Left lung (tissue), 10 donors: ENCODE measurements around the gene UFSP2. TPM values are rescaled to one million over a fixed set of nuclear protein-coding genes. Genes with fewer than 3 reads are reported as not detected.

Experiments used
- ATAC-seq: fragments of 200-7000 bp; cut with Tn5 transposase; one replicate; pipeline ENCODE4 v1.9.1; 2020; ENCODE audit warnings: moderate library complexity
- DNase-seq, 4 donors: peaks; one replicate each; pipeline ENCODE4 v3.0.0-alpha.2; 2013 to 2020
- H3K27ac ChIP-seq, 2 donors: fragments of 200-600 bp; sonication (generic) in 1 of 2; one replicate each; pipeline versions ENCODE4 v1.5.0 to v1.8.0; 2020 to 2021
- H3K27me3 ChIP-seq, 2 donors: fragments of 200-600 bp; sonication (generic) in 1 of 2; one replicate each; pipeline versions ENCODE4 v1.5.0 to v1.8.0; 2020 to 2021
- H3K36me3 ChIP-seq, 2 donors: fragments of 200-600 bp; sonication (generic) in 1 of 2; one replicate each; pipeline versions ENCODE4 v1.5.0 to v1.8.0; 2020 to 2021
- H3K4me1 ChIP-seq, 2 donors: fragments of 200-600 bp; one replicate each; pipeline ENCODE4 v1.8.0; 2021
- H3K4me3 ChIP-seq, 2 donors: fragments of 200-600 bp; sonication (generic) in 1 of 2; one replicate each; pipeline versions ENCODE4 v1.5.0 to v1.8.0; 2020 to 2021; ENCODE audit warnings: mild to moderate bottlenecking in 1 of 2
- H3K9me3 ChIP-seq, 2 donors: fragments of 200-600 bp; sonication (generic) in 1 of 2; one replicate each; pipeline versions ENCODE4 v1.5.0 to v1.8.0; 2020 to 2021
- intact Hi-C, 2 donors: fragments of 100-400 bp; cut with DNase I; formaldehyde crosslinking; loops; one replicate each; pipeline versions ENCODE4 v1.11.2 to v1.14.2; 2022
- polyA plus RNA-seq, 6 donors: library from polyadenylated mRNA; unstranded; fragments of 120-200 nt; gene quantifications; one replicate each; pipeline ENCODE4 v1.2.1, GENCODE V29; 2013; ENCODE audit not compliant: insufficient read length in 6 of 6
- total RNA-seq, 2 donors: library from RNA; stranded (reverse); fragmentation: NEBNext Ultra II Directional; extraction: Animal tissue kit (Norgen Biotek cat#: 25700); gene quantifications; one replicate each; pipeline ENCODE4 v1.2.1, GENCODE V29; 2021
- TF ChIP-seq, protein P1 (sequence below), 2 donors: fragments of 200-600 bp; sonication (generic) in 1 of 2; IDR thresholded peaks; one replicate each; pipeline versions ENCODE4 v1.5.0 to v1.8.0; 2021; ENCODE audit warnings: antibody characterized with exemption in 2 of 2
- donor health status: DM: no; HTN: yes; CAD: no.
- donor health status: DM: no; HTN: no; CAD: no.

Gene UFSP2
- total and polyA plus RNA-seq, 8 donors = 20.1 to 86.5 (median 77.3) TPM

DNA sequence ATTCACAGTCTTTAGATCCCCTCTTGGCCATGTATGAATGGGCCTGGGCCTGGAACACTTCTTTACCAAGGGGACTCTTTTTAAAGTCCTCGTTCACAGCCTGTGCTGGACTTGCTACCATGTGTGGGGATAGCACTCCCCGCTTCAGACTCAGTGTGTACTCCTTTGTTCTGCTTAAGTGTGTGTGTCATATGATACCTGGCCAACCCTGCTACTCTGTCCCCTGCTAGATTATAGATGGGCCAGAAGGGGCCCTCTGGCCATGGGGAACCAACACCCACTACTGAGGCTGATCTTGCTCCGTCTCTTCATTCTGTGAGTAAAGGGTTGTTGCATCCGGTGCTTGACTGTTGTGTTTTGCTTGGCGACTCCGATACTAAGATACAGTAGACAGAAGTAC, 37.8 kb upstream of the UFSP2 start:
- ATAC-seq (no peak), DNase-seq (no peak)
- Histone ChIP-seq H3K4me1 (no peaks in the 10 kb centered on the region), H3K9me3 (no peaks in the 10 kb centered on the region), H3K27me3 (no peaks in the 10 kb centered on the region), H3K36me3 (no peaks in the 10 kb centered on the region), H3K27ac (no peak overlapping the region), H3K4me3 (no peak overlapping the region)
- intact Hi-C loops = no loop called here
- TF ChIP-seq, protein P1, sequence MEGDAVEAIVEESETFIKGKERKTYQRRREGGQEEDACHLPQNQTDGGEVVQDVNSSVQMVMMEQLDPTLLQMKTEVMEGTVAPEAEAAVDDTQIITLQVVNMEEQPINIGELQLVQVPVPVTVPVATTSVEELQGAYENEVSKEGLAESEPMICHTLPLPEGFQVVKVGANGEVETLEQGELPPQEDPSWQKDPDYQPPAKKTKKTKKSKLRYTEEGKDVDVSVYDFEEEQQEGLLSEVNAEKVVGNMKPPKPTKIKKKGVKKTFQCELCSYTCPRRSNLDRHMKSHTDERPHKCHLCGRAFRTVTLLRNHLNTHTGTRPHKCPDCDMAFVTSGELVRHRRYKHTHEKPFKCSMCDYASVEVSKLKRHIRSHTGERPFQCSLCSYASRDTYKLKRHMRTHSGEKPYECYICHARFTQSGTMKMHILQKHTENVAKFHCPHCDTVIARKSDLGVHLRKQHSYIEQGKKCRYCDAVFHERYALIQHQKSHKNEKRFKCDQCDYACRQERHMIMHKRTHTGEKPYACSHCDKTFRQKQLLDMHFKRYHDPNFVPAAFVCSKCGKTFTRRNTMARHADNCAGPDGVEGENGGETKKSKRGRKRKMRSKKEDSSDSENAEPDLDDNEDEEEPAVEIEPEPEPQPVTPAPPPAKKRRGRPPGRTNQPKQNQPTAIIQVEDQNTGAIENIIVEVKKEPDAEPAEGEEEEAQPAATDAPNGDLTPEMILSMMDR (IDR thresholded peaks at IDR 0.05) = no peak

DNA sequence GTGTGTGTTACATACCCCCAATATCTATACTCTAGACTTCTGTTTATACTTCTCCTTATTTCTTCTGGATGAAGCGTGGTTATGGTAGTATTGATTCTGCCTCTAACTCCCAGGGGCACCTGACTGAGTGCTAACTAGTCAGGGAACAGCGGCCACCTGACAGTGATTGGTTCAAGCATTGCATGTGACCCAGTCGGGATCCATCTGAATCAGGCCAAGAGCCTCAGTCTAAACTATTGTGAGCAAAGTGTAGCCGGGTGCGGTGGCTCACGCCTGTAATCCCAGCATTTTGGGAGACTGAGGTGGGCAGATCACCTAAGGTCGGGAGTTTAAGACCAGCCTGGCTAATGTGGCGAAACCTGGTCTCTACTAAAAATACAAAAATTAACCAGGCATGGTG, 35.8 kb upstream of the UFSP2 start:
- ATAC-seq = no peak
- Histone ChIP-seq H3K4me3 (no peak overlapping the region), H3K9me3 (no peaks in the 10 kb centered on the region), H3K4me1 (no peaks in the 10 kb centered on the region), H3K36me3 (no peaks in the 10 kb centered on the region), H3K27me3 (no peaks in the 10 kb centered on the region), H3K27ac (no peak overlapping the region)
- TF ChIP-seq, protein P1 (IDR thresholded peaks at IDR 0.05) = no peak
- DNase-seq = no peak
- intact Hi-C loops = no loop called here

DNA sequence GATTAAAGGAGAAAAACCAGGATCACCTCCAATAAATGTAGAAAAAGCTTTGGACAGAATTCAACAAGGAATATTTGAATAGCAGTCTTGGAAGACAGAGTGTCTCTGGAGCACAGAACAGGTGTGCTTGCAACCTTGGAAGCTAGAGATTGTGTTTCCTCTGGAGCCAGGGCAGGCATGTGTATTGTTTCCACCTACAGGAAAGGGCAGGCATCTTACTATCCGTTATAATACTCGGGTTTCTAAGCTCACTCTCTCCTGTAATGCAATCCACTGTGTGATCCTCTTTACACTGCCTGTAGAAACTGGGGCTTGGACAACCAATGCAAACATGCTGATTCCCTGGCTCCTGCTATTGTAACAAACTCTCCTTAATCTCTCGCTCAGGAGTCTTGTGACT, 31.4 kb upstream of the UFSP2 start:
- Histone ChIP-seq H3K4me1 (no peaks in the 10 kb centered on the region), H3K27ac (no peak overlapping the region), H3K36me3 (no peaks in the 10 kb centered on the region), H3K27me3 (no peaks in the 10 kb centered on the region), H3K9me3 (no peaks in the 10 kb centered on the region), H3K4me3 (no peak overlapping the region)
- intact Hi-C loops = no loop called here
- DNase-seq = no peak
- no peak for ATAC-seq
- TF ChIP-seq, protein P1 (IDR thresholded peaks at IDR 0.05) = no peak

DNA sequence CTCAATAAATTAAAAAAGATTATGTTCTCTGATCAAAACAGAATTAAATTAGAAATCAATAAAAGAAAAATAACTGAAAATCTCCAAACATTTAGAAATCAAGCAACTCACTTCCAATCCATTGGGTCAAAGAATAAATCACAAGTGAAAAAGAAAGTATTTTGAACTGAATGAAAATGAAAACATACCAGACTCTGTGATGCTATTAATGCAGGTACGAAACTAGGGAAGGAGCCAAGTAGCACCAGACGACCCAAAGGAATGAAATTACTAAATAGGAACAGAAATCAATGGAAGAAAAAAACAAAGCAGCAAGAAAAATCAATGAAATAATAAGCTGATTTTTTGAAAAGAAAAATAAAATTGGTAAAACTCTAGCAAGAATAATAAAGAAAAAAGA, 30.4 kb upstream of the UFSP2 start:
- no peak overlapping the region for H3K27ac ChIP-seq

DNA sequence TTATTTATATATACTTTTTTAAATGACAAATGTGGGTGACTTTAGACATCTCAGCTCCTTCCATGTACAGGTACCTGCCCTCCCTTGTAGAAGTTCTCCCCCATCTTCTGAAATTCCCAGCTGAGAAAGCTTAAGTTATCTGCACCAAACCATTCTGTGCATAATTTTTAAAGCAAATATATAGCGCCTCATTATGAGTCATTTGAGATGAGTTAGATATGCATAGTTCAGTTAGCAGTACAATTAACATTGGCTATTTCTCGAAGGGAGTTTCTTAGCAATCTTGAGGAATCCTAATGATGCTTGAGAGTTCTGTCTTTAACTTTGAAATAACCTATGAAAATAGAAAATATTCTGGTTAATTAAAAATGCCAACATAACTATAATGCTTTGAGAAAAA, 19.4 kb upstream of the UFSP2 start:
- intact Hi-C loops = no loop called here
- H3K27ac ChIP-seq = no peak overlapping the region
- no peak for DNase-seq
- TF ChIP-seq, protein P1 (IDR thresholded peaks at IDR 0.05) = no peak
- H3K4me3 ChIP-seq = no peak overlapping the region
- H3K9me3 ChIP-seq = no peaks in the 10 kb centered on the region
- no peaks in the 10 kb centered on the region for H3K36me3 ChIP-seq
- no peaks in the 10 kb centered on the region for H3K4me1 ChIP-seq
- H3K27me3 ChIP-seq = no peaks in the 10 kb centered on the region
- no peak for ATAC-seq

More for the DNA sequence above, 30.4 kb upstream of the UFSP2 start:
- DNase-seq = no peak
- Histone ChIP-seq H3K36me3 (no peaks in the 10 kb centered on the region), H3K27me3 (no peaks in the 10 kb centered on the region), H3K4me1 (no peaks in the 10 kb centered on the region), H3K9me3 (no peaks in the 10 kb centered on the region), H3K4me3 (no peak overlapping the region)
- intact Hi-C loops = no loop called here
- TF ChIP-seq, protein P1 (IDR thresholded peaks at IDR 0.05) = no peak
- ATAC-seq = no peak
